HG03280 (cell line): ENCODE results near the gene TYW1.
"Not testable (repeated sequence)": the region's sequence is repeated elsewhere in the genome, so short reads cannot be mapped to it uniquely, and the experiment has no call there.

Source experiments
- ATAC-seq: cut with Tn5 transposase; IDR thresholded peaks from one replicate; pipeline ENCODE4 v1.9.1; 2021; ENCODE audit warnings: mild to moderate bottlenecking, moderate library complexity; ENCODE audit not compliant: unreplicated experiment

Gene TYW1

DNA sequence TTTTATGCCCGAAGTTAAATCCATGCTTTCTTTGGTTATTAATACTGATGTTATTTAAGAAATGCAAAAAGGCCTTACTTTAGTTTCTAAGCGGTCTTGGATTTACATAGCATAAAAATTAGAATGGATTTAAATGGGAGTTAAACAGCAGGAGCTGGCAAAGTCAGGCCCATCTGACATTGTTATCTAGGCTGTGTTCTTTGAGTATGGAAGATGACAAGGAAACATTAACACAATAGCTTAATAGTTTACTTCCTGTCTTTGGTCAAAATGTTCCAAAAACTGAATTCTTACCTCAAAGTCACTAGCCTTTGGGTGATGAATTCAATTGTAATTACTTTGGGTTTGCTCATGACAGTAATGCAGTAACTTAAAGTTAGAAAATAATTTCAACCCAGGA lies 123.9 kb downstream of the TYW1 start:
- not testable (repeated sequence) for ATAC-seq

DNA sequence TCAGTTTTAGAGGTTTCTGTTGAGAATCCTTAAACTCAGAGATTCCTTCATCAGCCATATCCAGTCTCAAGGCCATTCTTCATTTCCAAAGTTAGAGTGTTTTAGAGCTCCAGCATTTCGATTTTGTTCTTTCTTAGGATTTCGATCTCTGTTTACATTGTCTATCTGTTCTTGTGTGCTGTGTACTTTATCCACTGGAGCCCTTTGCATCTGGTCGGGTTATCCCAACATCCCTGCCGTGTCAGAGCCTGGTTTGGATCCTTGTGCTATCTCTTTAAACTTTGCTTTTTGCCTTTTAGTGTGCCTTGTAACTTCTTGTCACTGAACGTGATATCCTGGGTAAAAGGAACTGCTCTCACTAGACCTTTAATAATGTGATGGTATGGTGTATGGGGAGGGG lies 131.6 kb downstream of the TYW1 start:
- not testable (repeated sequence) for ATAC-seq

DNA sequence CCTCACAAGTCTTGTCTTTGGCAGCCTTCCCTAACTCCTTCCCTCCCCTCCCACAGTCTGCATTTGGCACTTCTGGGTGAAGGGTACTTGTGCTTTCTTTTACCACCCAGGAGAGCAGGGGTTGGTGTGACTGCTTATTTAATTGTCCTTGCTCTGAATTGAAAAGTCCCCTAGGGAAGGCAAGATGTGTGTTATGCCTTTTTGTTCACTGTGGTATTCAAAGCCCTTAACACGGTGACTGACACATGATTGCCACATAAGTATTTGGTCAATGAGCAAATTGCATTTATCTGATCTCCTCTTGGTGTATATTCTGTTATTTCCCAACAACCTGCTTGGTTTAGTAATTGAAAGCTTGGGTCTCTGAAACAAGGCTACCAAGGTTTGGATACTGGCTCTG lies 134.1 kb downstream of the TYW1 start:
- not testable (repeated sequence) for ATAC-seq

DNA sequence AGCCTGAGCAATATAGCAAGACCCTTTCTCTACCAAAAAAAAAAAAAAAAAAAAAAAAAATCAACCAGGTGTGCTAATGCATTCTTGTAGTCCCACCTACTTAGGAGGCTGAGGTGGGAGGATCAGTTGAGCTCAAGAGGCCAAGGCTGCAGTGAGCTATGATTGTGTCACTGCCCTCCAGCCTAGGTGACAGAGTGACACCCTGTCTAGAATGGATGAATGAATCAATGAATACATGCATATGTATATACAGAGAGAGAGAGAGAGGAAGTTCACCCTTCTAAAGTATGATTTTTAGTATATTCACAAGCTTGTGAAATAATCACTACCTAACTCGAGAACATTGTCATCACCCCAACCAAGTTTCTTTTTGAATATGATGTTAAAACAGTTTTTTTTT lies 138.3 kb downstream of the TYW1 start:
- ATAC-seq, result not testable (repeated sequence)

DNA sequence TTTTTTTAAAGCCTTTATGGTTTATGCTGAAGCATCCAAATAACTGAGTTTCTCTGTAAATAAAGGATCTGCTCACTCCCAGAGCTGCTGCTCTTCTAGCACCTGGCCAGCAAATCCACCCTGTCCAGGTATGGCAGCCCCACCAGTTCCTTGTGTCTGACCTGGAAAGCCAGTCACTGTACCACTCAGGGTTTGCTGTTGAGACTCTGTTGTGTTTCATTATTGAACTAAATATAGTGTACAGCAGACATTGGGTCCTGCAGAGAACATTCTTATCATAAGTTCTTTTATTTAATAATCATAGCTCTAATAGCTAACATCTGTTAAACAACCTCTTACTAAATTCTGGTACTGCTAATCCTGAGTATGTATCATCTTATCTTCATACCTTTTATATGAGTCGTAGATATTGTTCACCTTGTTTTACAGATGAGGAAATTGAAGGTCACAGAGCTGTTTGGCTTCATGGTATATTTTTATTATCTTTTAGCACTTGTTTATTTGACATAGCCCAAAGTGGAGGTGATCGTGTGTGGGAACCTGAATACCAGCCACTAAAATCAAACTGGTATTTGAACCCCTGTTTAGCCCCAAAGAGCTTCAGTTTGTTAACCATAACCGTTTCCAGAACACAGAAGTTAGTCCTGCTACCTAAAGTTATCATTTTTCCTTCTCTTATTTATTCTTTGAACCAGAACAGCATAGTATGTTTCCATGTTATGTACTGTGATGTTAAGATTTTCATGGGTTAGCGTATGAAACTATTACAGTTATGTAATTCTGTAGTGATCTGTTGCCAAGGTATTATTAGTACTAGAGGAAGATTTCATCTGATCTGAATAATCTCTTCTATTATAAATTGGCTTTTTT lies 139.2 kb downstream of the TYW1 start:
- ATAC-seq, result not testable (repeated sequence)

DNA sequence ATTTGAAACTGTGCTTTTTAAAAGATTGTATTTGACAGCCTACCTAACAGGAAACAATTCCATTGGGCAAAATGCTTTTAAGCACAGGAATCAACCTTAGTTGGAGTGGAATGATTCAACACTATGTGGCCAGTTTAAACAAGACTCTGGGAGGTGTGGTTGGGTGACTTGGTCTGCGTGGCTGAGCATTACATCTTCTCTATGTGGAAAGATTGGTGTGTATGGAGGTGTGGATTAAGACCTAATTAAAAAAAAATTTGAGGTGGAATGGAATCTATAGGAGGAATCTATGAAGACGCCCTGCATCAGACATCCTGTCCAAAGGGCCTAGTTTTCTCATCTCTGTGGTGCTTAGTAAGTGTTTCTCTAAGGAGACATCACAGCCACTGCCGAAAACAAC lies 140.9 kb downstream of the TYW1 start:
- not testable (repeated sequence) for ATAC-seq

DNA sequence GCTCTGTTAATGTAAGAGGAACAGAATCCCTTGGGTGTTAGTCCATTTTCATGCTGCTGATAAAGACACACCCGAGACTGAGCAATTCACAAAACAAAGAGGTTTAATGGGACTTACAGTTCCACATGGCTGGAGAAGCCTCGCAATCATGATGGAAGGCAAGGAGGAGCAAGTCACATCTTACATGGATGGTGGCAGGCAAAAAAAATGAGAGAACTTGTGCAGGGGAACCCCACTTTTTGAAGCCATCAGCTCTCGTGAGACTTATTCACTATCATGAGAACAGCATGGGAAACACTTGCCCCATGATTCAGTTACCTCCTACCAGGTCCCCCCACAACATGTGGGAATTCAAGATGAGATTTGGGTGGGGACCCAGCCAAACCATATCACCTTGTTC lies 143.2 kb downstream of the TYW1 start:
- not testable (repeated sequence) for ATAC-seq

DNA sequence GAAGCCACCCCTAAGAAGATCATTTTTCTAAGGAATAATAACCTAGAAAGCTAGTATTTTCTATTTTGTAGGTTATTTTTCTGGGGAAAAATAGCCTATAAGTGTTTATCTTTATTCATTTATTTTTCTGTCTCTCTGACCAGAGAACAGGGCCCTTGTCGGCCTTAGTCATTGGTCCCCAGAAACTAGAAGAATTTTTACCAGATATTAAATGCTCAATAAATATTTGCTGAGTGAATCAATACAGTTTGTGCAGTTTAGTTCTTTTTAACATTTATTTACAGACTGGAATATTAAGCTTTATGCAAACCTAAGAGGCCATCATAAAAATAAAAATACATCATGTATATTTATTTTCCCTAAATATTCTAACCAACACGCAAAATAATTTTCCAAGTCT lies 144.4 kb downstream of the TYW1 start:
- not testable (repeated sequence) for ATAC-seq

DNA sequence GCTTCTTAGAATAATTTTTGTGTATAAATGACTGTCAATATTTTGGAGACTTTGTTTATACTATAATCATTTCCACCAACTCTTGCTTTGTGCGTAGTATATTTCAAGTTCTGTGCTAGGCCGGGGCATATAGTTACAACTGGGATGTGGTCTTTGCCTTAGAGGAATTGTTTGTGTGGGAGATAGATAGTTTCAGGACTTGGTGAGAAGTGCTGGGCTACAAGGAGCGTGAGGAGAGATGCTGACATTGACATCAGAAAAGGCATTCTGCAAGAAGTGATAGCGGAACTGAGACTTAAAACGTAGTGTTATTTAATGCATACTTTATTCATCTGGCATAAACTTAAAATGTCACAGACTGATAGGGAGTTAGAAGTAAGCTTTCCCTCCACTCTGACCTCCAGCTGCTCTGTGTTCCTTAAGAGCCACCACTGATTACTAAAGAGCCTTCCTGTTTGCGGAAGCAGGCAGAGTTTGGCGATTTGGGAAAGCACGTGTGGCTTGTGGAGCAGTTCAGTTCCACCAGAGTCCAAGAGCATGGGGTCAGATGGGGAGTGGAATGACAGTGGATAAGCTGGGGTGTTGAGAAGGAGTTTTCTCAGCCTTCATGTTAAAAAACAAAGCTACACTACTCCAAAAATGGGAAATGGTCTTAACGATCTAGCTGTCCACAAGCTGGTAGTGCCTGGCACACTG lies 146.6 kb downstream of the TYW1 start:
- not testable (repeated sequence) for ATAC-seq

DNA sequence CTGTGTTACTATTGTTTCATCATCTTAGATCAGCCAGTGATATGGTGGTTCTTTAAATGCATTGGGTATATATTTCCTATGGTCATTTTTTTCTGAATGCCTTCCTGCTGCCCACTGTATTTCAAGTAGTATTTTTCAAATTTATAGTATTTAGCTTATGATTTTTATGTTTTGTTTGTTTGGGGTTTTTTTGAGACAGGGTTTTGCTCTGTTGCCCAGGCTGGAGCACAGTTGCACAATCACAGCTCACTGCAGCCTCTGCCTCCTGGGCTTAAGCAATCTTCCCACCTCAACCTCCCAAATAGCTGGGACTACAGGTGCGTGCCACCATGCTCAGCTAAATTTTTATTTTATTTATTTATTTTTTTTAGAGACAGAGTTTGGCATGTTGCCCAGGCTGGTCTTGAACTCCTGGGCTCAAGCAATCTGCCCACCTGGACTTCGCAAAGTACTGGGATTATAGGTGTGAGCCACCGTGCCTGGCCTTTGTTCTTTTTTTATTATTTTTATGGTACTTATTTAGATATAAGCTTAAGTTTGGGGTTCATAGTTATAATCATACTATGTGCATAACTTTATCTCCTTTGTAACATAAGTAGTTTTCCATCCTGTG lies 149.1 kb downstream of the TYW1 start:
- not testable (repeated sequence) for ATAC-seq

DNA sequence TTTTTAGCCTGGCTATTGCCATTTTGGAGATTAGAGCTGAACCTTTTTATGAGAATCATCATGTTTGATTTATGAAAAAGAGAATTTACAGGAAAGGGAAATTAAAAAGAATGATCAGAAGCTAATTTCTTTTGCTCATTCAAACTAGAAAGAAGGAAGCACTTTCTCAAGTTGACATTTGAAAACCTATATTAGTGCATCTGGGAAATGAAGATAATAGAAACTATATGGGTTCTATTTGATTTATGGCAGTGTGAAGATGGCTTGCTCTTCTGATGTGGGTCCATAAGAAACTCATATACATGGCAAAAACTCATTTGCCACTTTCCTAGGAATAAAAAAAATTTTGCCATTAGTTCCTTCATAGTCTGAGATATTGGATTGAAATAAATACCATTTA lies 152.5 kb downstream of the TYW1 start:
- ATAC-seq, result not testable (repeated sequence)

DNA sequence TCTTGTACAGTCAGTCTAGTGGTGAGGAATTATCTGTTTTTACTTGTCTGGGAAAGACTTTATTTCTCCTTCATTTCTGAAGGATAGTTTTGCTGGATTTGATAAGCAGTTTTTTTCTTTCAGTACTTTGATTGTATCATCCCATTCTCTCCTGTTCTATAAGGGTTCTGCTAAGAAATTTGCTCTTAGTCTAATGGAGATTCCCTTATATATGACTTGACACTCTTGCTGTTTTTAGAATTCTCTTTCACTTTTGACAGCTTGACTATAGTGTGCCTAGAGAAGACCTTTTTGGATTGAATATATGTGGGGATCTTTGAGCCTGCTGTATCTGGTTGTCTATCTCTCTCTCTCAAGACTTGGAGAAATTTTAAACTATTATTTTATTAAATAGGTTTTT lies 157.7 kb downstream of the TYW1 start:
- ATAC-seq, result not testable (repeated sequence)

DNA sequence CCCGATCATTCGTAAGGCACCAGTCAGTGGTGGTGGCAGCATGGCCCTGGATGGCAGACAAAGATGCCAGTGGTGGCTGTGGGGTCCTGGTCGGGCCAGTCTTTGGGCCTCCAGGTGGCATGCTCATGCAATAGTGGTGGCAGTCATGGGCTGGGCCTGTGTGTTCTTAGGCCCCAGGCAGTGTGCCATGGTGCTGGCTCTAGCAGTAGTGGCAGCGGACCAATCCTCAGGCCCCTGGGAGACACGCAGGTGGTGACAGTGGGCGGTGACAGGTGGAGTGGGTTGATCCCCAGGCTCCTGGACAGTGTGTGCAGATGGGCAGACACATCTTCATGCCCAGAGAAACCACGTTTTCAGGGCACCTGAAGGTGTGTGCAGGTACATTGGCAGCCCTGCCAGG lies 159.4 kb downstream of the TYW1 start:
- not testable (repeated sequence) for ATAC-seq

DNA sequence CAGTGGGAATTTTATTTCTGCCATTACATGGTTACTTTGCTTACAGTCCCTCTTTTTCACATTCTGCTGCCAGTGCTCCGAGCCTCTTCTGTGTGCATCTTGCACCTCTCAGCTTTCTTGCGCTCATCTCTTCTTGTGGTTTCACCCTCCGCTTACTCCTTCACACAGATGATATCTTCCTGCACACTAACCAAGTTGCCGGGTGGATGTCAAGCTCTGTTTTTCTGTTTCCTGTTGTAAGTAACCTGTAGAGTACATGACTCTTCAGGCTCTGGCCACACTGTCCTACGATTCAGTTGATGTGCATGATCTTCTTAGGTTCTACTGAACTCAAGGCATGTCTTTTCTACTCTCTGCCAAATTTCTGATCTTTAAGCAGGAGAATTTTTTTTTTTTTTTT lies 166.7 kb downstream of the TYW1 start:
- not testable (repeated sequence) for ATAC-seq

DNA sequence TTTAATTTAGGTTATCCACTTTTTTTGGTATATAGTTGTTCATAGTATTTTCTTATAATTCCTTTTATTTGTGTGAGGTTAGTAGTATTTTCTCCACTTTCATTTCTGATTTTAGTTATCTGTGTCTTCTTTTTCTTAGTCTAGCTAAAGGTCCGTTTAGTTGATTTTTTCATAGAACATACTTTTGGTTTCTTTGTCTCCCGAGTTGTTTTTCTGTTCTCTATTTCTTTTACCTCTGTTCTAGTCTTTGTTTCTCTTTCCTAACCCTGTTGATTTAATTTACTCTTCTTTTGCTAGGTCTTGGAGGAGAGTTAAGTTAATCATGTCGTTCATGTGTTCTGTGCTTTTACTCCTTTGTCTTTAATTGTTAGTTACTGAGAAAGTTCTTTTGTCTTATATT lies 174.5 kb downstream of the TYW1 start:
- ATAC-seq, result not testable (repeated sequence)

DNA sequence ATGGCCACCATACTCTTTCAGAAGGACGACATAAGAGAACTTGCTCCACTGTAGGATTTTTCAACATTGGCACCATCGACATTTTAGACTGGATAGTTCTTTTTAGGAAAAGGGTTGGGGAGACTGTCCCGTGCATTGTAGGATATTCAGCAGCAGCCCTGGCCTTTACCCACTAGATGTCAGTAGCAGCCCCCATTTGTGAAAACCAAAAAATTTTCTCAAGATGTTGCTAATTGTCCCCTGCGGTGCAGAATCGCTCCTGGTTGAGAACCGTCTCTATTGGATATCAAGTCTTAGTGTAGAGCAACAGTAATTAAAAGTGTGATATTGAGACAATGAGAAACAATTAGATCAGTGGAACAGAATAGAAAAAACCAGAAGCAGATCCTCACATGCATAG lies 180.1 kb downstream of the TYW1 start:
- not testable (repeated sequence) for ATAC-seq

DNA sequence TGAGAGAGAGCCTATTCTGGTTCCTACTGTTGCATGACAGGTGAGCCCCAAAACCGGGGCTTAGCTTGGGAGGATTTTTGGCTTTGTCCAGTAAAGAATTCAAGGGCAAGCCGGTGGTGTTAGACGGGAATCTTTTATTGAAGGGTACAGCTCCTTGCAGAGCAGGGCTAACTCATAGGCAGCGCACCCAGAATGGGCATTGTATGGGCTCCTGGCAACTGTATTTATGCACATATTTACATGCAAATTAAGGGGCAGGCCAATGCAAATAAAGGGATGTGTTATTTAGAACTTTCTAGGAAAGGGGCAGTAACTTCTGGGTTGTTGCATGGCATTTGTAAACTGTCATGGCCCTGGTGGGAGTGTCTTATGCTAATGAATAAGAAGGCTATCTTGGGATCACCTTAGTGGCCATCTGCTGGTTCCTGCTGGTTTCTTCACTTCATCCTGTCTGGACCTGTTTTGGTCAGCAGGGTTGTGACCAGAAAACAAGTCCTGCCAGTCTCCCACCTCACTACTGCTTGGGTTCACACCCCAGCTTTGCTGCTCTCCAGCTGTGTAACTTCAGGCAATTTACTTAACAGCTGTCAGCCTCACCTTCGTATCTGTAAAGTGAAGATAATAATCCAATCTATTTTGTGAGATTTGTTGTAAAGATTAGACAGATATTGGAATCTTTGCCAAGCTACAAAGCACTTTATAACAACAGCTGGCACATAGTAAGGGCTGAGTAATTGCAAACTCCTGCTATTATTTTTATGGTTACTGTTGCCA lies 182.5 kb downstream of the TYW1 start:
- not testable (repeated sequence) for ATAC-seq

DNA sequence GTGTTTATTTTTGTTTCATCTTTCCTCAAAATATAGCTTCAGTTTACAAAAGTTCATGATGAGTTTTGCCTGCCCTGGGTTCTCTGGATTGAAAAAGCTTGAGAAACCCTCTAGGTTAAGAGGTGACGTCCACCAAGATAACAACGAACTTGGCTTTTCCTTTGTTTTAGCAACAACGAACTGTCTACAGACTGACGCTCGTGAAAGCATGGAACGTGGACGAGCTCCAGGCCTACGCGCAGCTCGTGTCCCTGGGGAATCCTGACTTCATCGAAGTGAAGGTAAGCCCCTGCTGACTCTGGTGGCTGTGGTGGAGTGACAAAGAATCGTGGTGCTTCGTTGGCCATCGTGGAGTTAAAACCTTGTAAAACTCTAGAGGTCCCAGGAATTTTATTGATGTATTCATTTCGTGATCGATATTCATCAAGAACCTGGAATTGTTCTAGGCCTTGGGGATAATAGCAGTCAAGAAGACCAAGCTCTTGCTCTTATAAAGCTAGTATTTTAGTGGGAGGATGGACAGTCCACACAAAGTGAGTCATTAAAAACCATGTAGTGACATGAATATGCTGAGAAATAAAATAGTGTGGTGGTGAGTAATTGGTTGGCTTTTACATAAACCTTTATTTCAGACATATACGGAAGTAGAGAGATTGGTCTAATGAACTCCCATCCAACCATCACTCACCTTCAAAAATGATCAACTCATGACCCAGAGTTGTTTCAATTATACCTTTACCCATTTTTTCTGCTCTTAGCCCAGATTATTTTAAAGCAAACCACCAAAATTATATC lies 186.5 kb downstream of the TYW1 start:
- not testable (repeated sequence) for ATAC-seq

DNA sequence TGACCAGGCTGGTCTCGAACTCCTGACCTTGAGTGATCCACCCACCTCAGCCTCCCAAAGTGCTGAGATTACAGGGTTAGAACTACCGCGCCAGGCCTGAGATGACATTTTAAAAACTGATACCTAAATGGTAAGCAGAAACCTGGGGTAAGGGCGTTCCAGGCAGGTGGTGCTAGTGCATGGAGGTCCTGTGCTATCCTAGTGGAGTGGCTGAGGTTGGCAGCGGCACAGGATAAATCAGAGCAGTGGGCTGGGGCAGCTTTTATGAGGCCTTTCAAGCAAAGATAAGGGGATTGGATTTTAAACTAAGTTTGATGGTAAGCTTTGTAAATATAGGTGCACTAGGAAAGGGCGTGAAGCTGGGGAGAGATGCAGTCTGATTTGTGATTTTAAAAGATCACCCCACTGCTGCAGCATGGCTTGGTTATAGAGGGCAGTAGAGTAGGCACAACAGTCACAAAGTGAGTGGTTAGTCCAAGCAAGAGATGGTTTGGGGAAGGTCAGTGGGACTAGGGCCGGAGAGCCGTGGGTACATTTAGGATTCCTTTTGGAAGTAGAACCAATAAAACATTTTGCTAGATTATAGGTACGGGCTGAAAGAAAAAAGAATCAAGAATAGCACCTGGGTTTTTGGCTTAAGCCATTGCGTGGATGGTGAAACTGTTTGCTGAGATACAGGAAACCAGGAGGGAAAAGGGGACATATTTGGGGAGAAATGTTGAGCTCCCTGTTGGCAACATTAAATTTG lies 188.5 kb downstream of the TYW1 start:
- peak; percentile 10 for ATAC-seq
